ENCODE data around the gene TSEN34. TPM values are rescaled to one million over a fixed set of nuclear protein-coding genes. Genes with fewer than 3 reads are reported as not detected.
"Not testable (repeated sequence)": the region's sequence is repeated elsewhere in the genome, so short reads cannot be mapped to it uniquely, and the experiment has no call there.

The TSEN34 gene
- total RNA-seq, 1 donor from 2014 or later: 52.3 TPM

GRCh38 chr19:54230031-54230430 is 38.9 kb downstream of the TSEN34 start:
- no peaks in the 10 kb centered on the region for H3K27me3 ChIP-seq
- H3K4me1 ChIP-seq: no peaks in the 10 kb centered on the region
- no peak for DNase-seq (ENCODE audit: extremely low spot score in 2 of 2)
- no peak overlapping the region for H3K4me3 ChIP-seq
- no peak for TF ChIP-seq CTCF (IDR thresholded peaks at IDR 0.05)
- no peak for TF ChIP-seq POLR2AphosphoS5 (IDR thresholded peaks at IDR 0.05; ENCODE audit: insufficient read depth in 1 of 2, low read depth in 1 of 2)
- TF ChIP-seq POLR2A (IDR thresholded peaks at IDR 0.05): no peak
- no peaks in the 10 kb centered on the region for H3K9me3 ChIP-seq
- intact Hi-C loops (cut with DNase I): loop anchor here (2.0 kb wide), 1 partner anchor 61 kb away; no protein-coding TSS in a partner anchor
- no peak overlapping the region for H3K27ac ChIP-seq
- H3K36me3 ChIP-seq: no peaks in the 10 kb centered on the region

- Histone ChIP-seq H3K27ac (no peak overlapping the region), H3K36me3 (no peaks in the 10 kb centered on the region), H3K4me1 (no peaks in the 10 kb centered on the region), H3K4me3 (no peak overlapping the region), H3K27me3 (no peaks in the 10 kb centered on the region), H3K9me3 (no peaks in the 10 kb centered on the region)
- no peak for DNase-seq (ENCODE audit: extremely low spot score in 2 of 2)
- intact Hi-C loops (cut with DNase I): loop anchor here (2.0 kb wide), 1 partner anchor 63 kb away; no protein-coding TSS in a partner anchor
- TF ChIP-seq POLR2A (IDR thresholded peaks at IDR 0.05): no peak
- peak; percentile 20 to 27 for TF ChIP-seq POLR2AphosphoS5 (IDR thresholded peaks at IDR 0.05; ENCODE audit: insufficient read depth in 1 of 2, low read depth in 1 of 2)
- TF ChIP-seq CTCF (IDR thresholded peaks at IDR 0.05): peak; percentile 75 to 87 (median 86)
Observed at GRCh38 chr19:54231077-54231931, 40.2 kb downstream of the TSEN34 start.

- no peaks in the 10 kb centered on the region for H3K9me3 ChIP-seq
- no peak for DNase-seq (ENCODE audit: extremely low spot score in 2 of 2)
- intact Hi-C loops (cut with DNase I): no loop called here
Observed at GRCh38 chr19:54233941-54234340, 42.8 kb downstream of the TSEN34 start.

GRCh38 chr19:54239491-54240371 is 48.6 kb downstream of the TSEN34 start:
- intact Hi-C loops (cut with DNase I); H3K4me1 ChIP-seq; H3K27ac ChIP-seq; H3K36me3 ChIP-seq; H3K9me3 ChIP-seq; H3K27me3 ChIP-seq; H3K4me3 ChIP-seq: not testable (repeated sequence)
- peak in 1 of 2 donors; percentile 64 for DNase-seq (ENCODE audit: extremely low spot score in 2 of 2)

More at GRCh38 chr19:54233941-54234340, 42.8 kb downstream of the TSEN34 start:
- Histone ChIP-seq H3K27ac (no peak overlapping the region), H3K27me3 (no peaks in the 10 kb centered on the region), H3K4me3 (no peak overlapping the region), H3K36me3 (no peaks in the 10 kb centered on the region), H3K4me1 (no peaks in the 10 kb centered on the region)
- TF ChIP-seq CTCF (IDR thresholded peaks at IDR 0.05): no peak
- no peak for TF ChIP-seq POLR2AphosphoS5 (IDR thresholded peaks at IDR 0.05; ENCODE audit: insufficient read depth in 1 of 2, low read depth in 1 of 2)
- TF ChIP-seq POLR2A (IDR thresholded peaks at IDR 0.05): no peak

GRCh38 chr19:54240372-54241336 is 49.5 kb downstream of the TSEN34 start:
- H3K36me3 ChIP-seq; H3K4me3 ChIP-seq; H3K9me3 ChIP-seq; H3K27ac ChIP-seq; H3K4me1 ChIP-seq; intact Hi-C loops (cut with DNase I); H3K27me3 ChIP-seq: not testable (repeated sequence)
- peak in 1 of 2 donors; percentile 40 for DNase-seq (ENCODE audit: extremely low spot score in 2 of 2)

- H3K4me1 ChIP-seq; H3K9me3 ChIP-seq; H3K36me3 ChIP-seq; H3K4me3 ChIP-seq; intact Hi-C loops (cut with DNase I); H3K27me3 ChIP-seq; H3K27ac ChIP-seq; DNase-seq (ENCODE audit: extremely low spot score in 2 of 2): not testable (repeated sequence)
Observed at GRCh38 chr19:54242234-54242633, 51.1 kb downstream of the TSEN34 start.

- intact Hi-C loops (cut with DNase I); H3K27me3 ChIP-seq; H3K36me3 ChIP-seq; H3K4me1 ChIP-seq; DNase-seq (ENCODE audit: extremely low spot score in 2 of 2); H3K27ac ChIP-seq; H3K4me3 ChIP-seq; H3K9me3 ChIP-seq: not testable (repeated sequence)
Observed at GRCh38 chr19:54242646-54243045, 51.5 kb downstream of the TSEN34 start, which contains the start of gene LILRA6. Gene LILRA6 (minus strand): TSS chr19:54242790.

GRCh38 chr19:54243809-54244208 is 52.7 kb downstream of the TSEN34 start:
- H3K4me3 ChIP-seq; intact Hi-C loops (cut with DNase I); H3K9me3 ChIP-seq; H3K36me3 ChIP-seq; H3K4me1 ChIP-seq; H3K27me3 ChIP-seq; H3K27ac ChIP-seq; DNase-seq (ENCODE audit: extremely low spot score in 2 of 2): not testable (repeated sequence)
